GM04503 (cell line): ENCODE data around the gene STX19.
A peak's percentile ranks its signal among the peaks of the same experiment; 100 is the strongest.
"Not testable (repeated sequence)": the region's sequence is repeated elsewhere in the genome, so short reads cannot be mapped to it uniquely, and the experiment has no call there.

ENCODE experiments used
- DNase-seq: peaks from one replicate; pipeline ENCODE4 v3.0.0-alpha.2; 2012; ENCODE audit warnings: low read depth

The STX19 gene, protein sequence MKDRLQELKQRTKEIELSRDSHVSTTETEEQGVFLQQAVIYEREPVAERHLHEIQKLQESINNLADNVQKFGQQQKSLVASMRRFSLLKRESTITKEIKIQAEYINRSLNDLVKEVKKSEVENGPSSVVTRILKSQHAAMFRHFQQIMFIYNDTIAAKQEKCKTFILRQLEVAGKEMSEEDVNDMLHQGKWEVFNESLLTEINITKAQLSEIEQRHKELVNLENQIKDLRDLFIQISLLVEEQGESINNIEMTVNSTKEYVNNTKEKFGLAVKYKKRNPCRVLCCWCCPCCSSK

DNA sequence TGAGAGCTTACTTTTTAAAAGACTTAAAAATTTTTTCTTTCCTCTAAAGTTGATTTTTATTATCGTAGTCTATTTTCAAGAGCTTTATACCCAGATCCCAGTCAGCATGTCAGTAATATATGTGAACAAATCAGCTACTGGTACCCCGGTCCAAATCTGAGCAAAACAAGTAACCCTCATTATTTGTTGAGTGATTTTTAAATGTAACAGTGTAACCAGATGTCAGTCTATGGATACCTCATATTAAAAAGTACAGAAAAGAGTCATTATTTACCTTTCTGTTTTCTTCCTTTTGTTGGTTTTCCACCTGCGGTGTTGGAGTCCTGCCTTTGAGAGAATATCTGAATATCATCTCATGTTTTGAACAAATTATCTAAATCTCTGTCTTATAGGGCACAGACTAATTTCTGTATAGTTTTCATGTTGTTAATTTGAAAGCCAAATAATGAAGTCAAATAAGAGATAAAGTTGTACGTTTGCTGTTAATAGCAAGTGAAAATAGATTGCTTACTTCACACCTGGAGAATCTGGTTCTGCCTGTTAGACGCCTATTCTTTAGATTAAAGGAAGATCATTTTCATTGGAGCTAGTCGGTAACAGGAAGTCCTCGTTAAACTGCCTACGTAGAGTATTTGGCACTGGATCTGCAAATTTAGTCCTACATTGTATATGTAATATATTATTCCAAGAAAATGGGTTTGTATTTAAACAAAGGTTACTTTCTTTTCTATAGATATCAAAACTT lies at the start of gene STX19:
STX19 (minus strand) TSS at position 505 of the 745 bp plus-strand sequence. CDS start 13,328 bp downstream, outside the sequence.
- no peak for DNase-seq

DNA sequence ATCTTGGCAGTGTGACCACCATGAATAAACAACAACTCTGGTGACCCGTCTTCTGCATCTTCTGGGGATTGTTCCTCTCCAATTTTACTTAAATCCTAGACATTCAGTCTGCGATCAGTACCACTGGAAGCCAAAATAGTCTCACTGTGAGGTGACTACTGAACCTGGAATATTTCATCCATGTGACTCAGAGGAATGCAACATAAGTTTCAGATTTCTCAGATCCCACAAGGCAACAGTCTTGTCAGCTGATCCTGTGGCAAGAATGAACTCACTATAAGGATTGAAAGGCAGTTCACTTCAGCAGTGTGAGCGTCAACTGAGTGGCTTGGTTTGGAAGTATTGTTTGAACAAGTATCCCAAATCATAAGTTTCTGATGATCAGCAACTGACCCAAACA lies 47.7 kb upstream of the STX19 start:
- DNase-seq = no peak

DNA sequence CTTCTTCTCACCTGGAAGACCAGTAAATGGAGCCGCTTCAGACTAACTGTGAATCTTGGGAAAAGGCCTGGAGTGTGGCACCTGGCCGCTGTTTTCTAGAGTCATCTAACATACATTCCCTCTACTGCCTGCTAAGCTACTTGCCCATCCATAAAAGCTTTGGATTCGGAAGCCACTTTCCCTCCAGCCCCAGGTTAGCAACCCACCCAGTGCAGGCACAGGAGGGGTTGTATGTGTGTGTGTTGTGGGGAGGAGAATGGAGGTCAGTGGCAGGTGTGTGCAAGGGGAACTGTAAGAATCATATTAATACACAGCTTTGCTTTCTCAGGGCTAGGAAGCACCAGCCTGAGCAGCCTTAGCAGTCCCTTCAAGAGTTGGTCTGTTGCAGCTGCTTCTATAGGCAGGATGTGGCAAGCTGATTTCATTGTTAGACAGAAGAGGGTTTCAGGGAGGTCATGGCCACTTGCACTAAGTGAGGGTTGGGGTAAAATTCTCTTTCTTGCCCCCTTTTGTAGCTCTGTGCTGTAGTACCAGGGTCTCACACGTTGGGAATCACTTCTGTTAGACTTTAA lies 43.4 kb upstream of the STX19 start:
- DNase-seq = no peak

DNA sequence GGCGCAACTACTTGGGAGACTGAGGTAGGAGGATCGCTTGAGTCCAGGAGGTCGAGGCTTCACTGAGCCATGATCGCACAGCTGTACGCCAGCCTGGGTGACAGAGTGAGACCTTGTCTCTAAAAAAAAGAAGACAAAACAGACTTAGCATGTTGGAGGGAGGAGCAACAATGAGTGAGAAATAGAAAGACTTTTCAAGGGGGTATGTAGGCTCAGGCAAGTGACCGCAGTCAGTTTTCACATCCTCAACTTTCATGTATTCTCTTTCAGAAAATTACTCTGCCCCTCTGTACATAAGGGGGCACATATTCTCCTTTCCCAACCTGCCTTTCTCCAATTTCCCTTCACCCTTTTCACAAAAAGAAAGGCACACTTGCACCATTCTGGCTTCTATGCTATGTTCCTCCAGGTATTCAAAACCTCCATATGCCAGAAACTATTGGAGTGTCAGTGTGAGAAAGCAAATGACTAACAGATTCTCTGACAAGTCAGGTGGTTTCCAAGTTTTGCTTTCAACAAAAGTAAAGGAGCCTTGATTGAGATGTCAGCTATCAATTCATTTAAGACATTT lies 42.0 kb upstream of the STX19 start:
- no peak for DNase-seq

DNA sequence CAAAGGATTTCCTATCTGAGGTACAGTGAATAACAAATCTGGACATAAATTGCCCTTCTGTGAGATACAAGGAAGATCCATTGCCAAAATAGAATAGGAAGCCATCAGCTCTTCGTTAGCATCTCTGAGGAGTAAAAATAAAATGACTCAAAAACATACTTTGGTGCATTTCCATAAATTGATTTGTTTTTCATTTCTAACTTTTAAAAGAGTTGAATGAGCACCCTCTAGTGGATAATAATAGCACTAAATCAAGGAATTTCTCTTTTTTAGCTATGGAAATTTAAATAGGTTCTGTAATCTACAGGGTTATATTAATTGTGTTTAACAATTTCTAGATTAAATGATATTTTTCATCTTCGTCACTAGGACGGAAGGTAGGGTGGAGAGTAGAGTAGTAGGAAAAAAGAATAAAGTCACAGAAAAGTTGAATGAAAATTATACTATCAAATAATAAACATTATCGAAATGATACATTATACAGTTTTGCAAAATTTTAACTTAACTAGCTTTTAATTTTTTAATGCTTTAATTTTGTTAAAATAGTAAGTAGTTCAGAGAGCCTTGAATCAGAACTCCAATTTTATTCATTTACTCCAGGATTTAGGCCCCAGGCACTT lies 40.9 kb upstream of the STX19 start:
- no peak for DNase-seq

DNA sequence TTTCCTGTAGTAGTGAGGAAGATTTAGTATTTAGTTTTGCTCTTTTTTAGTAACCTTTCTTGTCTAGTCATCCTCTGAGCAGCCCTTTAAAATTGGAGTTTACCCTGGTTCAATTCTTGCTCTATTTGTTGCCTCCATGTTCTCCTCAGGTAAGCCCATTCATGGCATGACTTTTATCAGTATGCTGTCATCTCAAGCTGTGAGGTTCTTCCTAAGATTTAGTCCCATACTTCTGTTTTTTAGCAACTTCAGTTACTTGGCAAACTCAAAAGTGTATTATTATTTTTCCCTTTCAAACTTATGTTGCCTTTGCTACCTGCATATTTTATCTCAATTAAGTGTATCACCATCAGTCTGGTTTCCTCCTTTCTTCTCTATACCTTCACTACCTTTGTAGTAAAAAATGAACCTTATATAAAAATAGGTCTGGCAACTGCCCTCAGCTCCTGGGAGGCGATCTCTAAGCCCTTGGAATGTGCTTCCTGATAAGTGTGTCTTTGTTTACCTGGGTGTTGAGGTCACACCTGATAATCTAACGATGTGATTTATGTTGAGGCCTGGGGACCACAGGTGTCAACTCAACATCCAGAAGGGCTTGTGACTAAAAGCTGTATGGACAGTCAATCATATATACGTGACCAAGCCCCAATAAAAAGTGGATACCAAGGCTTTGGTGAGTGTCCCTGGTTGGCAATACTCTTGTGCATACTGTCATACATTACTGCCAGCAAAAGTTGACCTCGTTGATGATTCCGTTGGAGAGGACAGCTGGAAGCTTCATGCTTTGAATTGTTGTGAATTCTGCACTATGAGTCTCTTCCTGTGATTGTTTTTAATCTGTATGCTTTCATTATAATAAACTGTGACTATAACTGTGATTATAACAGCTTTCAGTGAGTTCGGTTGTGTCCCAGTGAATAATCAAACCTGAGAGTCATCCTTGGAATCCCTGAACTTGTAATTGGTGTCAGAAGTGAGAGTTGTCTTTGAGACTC lies 38.4 kb upstream of the STX19 start:
- no peak for DNase-seq

DNA sequence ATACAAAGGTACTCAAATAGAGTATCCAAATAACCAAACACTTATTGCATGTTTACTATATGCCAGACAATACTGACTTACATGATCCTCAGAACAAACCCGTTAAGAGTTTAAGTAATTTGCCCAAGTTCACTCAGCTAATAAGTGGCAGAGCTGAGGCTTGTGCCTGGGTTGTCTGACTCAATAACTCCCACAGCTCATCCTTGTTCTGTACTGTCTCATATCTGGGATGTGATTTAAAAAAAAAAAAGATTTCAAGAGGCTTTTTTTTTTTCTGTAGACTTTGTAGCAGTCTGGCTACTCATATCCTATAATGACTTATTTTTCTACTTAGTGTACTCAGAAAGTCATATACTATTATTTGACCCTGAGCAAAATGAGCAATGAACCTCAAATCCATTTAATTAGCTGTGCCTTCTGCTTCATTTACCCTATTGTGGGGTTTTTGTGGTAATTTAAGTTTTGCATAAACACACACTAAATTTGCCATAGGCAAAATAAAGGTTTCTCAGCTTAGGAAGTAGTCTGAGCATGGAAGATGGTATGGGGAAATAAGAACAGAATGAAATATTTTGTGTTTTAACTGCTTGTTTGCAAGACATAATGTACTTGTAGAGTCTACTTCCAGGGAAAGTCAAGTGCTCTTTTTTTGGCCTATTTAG lies 37.6 kb upstream of the STX19 start:
- DNase-seq = no peak

DNA sequence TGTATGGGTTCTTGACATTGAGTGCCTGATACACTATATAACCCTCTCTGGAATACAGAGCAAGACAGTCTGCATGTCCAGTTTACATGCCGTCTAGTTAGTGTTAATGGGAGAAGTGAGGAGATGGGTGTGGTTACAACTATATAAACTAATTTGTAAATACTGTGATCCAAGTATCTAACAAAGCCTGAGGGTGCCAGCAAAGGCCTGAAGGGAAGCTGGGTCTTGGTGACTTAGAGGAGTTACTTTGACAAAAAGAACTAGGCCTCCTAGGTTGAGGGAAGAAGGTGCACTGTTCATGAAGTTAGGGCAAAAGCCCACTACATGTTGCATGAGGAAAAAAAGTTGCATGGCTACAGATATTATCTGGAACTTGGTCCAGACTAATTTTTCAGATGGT lies 36.7 kb upstream of the STX19 start:
- DNase-seq = no peak

DNA sequence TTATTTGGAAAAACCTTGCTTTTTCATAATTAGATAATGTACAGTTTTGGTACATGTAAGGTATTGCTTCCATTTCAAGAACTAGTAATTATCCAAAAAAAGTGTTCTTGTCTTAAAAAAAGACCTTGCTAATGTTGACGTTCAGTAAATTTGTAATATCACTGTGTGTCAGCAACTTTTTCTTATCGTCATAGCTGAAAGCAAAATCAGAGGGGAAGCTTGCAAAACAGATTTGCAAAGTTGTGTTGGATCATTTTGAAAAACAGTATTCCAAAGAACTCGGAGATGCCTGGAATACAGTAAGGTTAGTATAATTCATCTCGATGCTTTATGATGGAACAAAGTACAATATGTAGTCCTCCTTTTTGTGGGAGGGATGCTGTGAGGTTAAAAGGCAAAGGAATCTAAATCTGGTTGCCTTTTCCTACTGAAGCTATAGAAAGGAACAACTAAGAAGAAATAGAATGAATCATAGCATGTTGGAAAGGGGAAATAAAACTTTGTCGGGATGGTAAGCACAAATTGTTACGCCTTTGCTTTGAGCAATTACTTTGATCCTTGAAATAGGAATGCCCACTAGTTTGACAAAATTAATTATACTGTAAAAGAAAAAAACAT lies 36.0 kb upstream of the STX19 start:
- no peak for DNase-seq

DNA sequence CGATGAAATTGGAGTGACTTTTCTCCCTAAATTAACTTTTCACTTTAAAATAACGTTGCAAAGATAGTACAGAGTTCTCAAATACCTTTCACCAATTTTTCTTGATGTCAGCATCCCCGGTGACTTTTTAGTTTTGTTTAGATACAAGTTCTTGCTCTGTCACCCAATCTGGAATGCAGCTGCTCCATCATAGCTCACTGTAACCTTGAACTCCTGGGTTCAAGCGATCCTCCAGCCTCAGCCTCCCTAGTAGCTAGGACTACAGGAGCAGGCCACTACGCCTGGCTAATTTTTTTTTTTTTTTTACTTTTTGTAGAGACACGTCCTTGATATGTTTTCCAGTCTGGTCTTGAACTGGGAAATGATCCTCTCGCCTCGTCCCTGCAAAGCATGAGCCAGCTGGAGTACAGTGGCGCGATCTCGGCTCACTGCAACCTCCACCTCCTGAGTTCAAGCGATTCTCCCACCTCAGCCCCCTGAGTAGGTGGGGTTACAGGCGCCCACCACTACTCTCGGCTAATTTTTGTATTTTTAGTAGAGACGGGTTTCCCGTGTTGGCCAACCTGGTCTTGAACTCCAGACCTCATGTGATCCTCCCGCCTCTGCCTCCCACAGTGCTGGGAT lies 35.2 kb upstream of the STX19 start:
- DNase-seq = no peak

DNA sequence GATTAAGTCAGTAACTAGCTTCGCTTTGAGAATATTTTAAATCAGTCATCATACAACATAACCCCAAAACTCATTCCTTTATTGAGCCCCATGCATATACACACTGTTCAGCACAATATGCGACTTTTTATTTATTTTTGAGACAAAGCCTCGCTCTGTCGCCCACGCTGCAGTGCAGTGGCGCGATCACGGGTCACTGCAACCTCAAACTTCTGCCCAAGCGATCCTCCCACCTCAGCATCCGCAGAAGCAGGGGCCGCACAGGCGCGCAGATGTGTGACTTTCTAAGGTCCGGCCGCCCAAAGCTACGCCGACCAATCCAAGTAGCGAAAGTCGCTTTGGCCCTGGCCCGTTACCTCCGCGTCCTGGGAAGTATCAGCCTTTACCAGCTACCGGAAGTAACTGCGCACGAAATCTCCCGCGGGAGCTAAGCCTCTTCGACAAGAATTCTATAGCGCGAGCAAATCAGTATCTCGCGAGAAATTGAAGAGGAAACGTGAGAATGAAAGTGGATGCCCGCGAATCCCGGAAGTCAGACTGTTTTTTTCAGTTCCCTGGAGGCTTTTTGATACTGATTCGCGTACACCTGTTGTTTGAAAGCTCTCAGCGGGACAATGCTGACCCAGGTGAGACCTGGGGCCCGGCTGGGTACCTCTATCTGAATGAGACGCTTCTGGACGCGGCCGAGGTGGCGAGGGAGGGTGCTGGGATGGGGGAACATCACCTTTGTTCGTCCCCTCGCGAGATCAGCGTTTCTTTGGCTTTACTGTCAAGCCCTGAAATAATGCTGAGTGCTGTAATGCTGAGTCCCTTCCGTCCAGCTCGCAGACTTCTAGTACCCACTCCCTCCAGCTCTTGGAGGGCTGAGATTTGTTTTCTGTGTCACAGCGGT lies 34.4 kb upstream of the STX19 start, which contains the start of the genes DHFR2 and NSUN3:
DHFR2 (minus strand) TSS at position 404 of the 892 bp plus-strand sequence. CDS start 1,405 bp downstream, outside the sequence.
NSUN3 (plus strand) TSS at position 549 of the 892 bp plus-strand sequence; CDS start at position 615, 66 bp downstream.
- peak; percentile 92 for DNase-seq

DNA sequence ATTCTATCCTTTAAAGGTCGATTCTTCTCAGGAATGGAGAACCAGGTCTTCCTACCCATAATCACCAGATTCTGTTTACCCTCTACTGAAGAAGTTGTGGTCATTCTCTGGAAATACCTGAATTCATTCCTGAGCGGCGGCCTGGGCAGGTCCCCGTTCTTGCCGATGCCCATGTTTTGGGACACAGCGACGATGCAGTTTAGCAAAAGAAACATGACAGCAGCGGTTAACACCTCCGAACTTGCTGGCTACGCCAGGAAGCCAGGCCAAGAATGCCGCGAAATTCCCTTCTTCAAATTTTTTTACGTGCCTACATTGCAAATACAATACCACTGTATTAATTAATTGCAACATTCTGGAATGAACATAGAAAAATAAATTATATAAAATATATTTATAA lies 32.9 kb upstream of the STX19 start:
- no peak for DNase-seq

DNA sequence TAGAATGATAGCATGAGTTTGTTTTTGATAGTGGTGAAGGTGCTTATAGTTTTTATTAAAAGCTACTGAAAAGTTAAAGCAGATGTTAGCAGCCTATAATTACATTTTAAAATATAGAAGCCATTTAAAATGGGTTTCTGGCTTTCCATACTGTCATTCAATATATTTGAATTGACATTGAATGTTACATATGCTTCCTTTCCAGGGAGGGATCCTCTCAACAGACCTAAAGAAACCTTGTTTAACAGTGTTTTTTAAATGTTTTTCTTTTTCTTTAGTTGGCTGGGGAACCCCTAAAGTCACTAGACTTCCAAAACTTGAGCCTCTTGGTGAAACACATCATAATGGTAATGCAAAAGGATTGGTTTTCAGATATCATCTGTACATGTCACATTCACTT lies 22.1 kb upstream of the STX19 start:
- DNase-seq = no peak

DNA sequence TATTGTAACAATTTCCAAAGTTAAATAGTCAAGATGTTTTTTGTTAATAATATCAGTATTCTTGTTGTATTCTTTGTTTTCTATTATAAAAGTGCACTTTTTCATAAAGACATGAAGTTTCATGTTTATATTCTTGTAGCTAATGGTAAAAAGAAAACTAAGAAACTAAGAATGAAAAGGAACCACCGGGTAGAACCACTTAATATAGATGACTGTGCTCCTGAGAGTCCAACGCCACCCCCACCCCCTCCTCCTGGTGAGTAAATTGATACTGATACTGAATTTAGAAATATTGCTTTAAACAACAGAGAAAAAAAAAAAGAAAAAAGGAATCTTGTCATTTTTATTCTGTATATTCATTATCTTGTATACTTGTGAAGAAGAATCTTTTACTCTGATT lies 20.9 kb upstream of the STX19 start:
- no peak for DNase-seq

DNA sequence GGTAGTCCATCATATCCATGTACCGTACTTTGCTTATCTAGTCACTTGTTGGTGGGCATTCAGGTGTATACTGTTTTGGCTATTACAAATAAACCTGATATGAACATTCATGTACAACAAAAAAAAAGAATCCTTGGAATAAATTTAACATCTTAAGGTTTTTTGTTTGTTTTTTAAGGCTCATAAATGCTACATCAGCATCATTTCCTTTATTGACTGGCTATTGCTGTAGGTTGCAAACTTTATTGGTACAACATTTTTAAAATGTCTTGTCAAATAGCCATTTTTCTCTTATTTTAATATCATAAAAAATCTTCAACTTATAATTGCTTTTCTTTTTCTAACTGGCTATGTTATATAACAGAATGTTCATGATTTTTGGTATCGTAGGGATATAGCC lies 18.1 kb upstream of the STX19 start:
- DNase-seq = no peak

DNA sequence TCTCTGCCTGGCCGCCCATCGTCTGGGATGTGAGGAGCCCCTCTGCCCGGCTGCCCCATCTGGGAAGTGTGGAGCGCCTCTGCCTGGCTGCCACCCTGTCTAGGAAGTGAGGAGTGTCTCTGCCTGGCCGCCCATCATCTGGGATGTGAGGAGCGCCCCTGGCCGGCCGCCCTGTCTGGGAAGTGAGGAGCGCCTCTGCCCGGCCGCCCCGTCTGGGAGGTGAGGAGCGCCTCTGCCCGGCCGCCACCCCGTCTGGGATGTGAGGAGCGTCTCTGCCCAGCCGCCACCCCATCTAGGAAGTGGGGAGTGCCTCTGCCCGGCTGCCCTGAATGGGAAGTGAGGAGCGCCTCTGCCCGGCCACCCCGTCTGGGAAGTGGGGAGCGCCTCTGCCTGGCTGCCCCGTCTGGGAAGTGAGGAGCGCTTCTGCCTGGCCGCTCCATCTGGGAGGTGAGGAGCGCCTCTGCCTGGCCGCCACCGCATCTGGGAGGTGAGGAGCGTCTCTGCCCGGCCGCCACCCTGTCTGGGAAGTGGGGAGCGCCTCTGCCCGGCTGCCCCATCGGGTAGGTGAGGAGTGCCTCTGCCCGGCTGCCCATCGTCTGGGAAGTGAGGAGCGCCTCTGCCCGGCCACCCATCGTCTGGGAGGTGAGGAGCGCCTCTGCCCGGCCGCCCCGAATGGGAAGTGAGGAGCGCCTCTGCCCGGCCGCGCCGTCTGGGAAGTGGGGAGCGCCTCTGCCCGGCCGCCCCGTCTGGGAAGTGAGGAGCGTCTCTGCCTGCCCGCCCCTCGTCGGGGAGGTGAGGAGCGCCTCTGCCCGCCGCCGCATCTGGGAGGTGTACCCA lies 15.9 kb upstream of the STX19 start:
- not testable (repeated sequence) for DNase-seq

DNA sequence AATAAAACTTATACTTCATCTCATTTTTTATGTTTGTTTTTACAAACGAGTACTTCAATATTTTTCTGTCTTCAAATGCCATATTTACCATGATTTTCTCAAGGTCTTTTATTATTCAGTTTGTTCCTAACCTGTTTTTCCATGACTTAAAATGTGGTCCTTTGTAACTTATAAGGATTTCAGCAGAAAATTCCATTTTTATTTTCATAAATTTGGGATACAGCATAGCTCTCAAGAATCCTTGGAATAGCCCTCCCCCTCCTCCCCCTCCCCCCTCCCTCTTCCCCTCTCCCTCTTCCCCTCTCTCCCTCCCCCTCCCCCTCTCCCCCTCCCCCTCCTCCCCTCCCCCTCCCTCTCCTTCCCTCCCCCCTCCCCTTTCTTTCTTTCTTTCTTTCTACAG lies 14.9 kb upstream of the STX19 start:
- no peak for DNase-seq
